GM06990 (cell line): ENCODE measurements around the gene TCP11L2.

Source experiments
- DNase-seq: peaks from one replicate; pipeline ENCODE4 v3.0.0-alpha.2; 2011; ENCODE audit not compliant: insufficient read length; ENCODE audit errors: extremely low read depth
- H3K27me3 ChIP-seq: replicated peaks from 2 replicates; pipeline ENCODE4 v1.6.0; 2011; ENCODE audit warnings: low read length; ENCODE audit not compliant: control insufficient read depth, insufficient read depth
- H3K36me3 ChIP-seq: 2 replicates; pipeline ENCODE4 v1.5.1; 2011; ENCODE audit warnings: low read length; ENCODE audit not compliant: control insufficient read depth, insufficient read depth
- H3K4me3 ChIP-seq: replicated peaks from 2 replicates; pipeline ENCODE4 v1.5.1; 2011; ENCODE audit warnings: low read depth, mild to moderate bottlenecking, control low read depth, low read length
- CTCF ChIP-seq: IDR thresholded peaks from 2 replicates; pipeline ENCODE4 v1.5.1; 2011; ENCODE audit warnings: low read length, control low read depth, mild to moderate bottlenecking, inconsistent platforms; ENCODE audit not compliant: insufficient read depth, poor library complexity, severe bottlenecking

TCP11L2 gene

GRCh38 chr12:106280106-106280505 lies 22.4 kb upstream of the TCP11L2 start:
- no peak for TF ChIP-seq CTCF
- Histone ChIP-seq H3K36me3 (no peaks in the 10 kb centered on the region), H3K27me3 (no peaks in the 10 kb centered on the region; the same call in none of the 2 replicates), H3K4me3 (no peak overlapping the region)
- DNase-seq, result no peak

- Histone ChIP-seq H3K36me3 (no peaks in the 10 kb centered on the region), H3K27me3 (no peaks in the 10 kb centered on the region; the same call in none of the 2 replicates), H3K4me3 (no peak overlapping the region)
- no peak for DNase-seq
- no peak for TF ChIP-seq CTCF
Measured at GRCh38 chr12:106281056-106281782, 21.3 kb upstream of the TCP11L2 start.

- Histone ChIP-seq H3K36me3 (no peaks in the 10 kb centered on the region), H3K4me3 (no peak overlapping the region), H3K27me3 (no peaks in the 10 kb centered on the region; the same call in none of the 2 replicates)
- TF ChIP-seq CTCF, result no peak
- no peak for DNase-seq
Measured at GRCh38 chr12:106281804-106282203, 20.7 kb upstream of the TCP11L2 start.

GRCh38 chr12:106282457-106283097 lies 20.0 kb upstream of the TCP11L2 start:
- no peak overlapping the region for H3K4me3 ChIP-seq
- peak; percentile 62 for TF ChIP-seq CTCF
- no peaks in the 10 kb centered on the region; the same call in none of the 2 replicates for H3K27me3 ChIP-seq
- no peaks in the 10 kb centered on the region for H3K36me3 ChIP-seq
- no peak for DNase-seq

GRCh38 chr12:106284358-106285105 lies 18.0 kb upstream of the TCP11L2 start:
- no peaks in the 10 kb centered on the region; the same call in none of the 2 replicates for H3K27me3 ChIP-seq
- H3K4me3 ChIP-seq, result no peak overlapping the region
- DNase-seq, result no peak
- TF ChIP-seq CTCF, result no peak
- H3K36me3 ChIP-seq, result no peaks in the 10 kb centered on the region
